Gastroesophageal sphincter (tissue), 4 donors: ENCODE data around the gene TTLL1. TPM values are rescaled to one million over a fixed set of nuclear protein-coding genes. Genes with fewer than 3 reads are reported as not detected.

Source experiments
- ATAC-seq: fragments of 150-250 bp; one replicate; pipeline ENCODE4 v1.9.1; 2016; ENCODE audit warnings: mild to moderate bottlenecking, moderate library complexity
- H3K27ac ChIP-seq, 4 donors: fragments of 200-600 bp; sonication (generic) in 3 of 4; 1 replicate in 3 of 4; 2 replicates in 1 of 4; pipeline ENCODE4 v1.5.1; 2016 to 2019
- H3K27me3 ChIP-seq: fragments of 200-600 bp; sonication (generic); one replicate; pipeline ENCODE4 v1.5.1; 2019
- H3K36me3 ChIP-seq, 2 donors: fragments of 200-600 bp; sonication (generic); one replicate each; pipeline ENCODE4 v1.5.1; 2019; ENCODE audit warnings: control low read depth in 1 of 2
- H3K4me1 ChIP-seq, 3 donors: fragments of 200-600 bp; sonication (generic); 1 replicate in 2 of 3; 2 replicates in 1 of 3; pipeline ENCODE4 v1.5.1; 2016 to 2019; ENCODE audit warnings: control low read depth in 2 of 3
- H3K4me3 ChIP-seq, 2 donors: fragments of 200-600 bp; sonication (generic); one replicate each; pipeline ENCODE4 v1.5.1; 2019; ENCODE audit warnings: mild to moderate bottlenecking in 1 of 2, moderate library complexity in 1 of 2
- H3K9me3 ChIP-seq, 3 donors: fragments of 200-600 bp; sonication (generic); one replicate each; pipeline ENCODE4 v1.5.1; 2017 to 2019; ENCODE audit warnings: control low read depth in 2 of 3
- CTCF ChIP-seq, 4 experiments: fragments of 200-600 bp in 2 of 4; fragments of 450-650 bp in 2 of 4; sonication (generic) in 1 of 4; IDR thresholded peaks; one replicate each; pipeline ENCODE4 v1.5.1; 2017 to 2019; ENCODE audit warnings: antibody characterized with exemption in 4 of 4, mild to moderate bottlenecking in 2 of 4, moderate library complexity in 2 of 4
- EP300 ChIP-seq: sonication (generic); formaldehyde crosslinking; IDR thresholded peaks from one replicate; pipeline ENCODE4 v1.6.1; 2017; ENCODE audit warnings: antibody characterized with exemption, mild to moderate bottlenecking
- POLR2A ChIP-seq, 2 donors: fragments of 450-650 bp; IDR thresholded peaks; one replicate each; pipeline ENCODE4 v1.6.1; 2017; ENCODE audit warnings: antibody characterized with exemption in 2 of 2, mild to moderate bottlenecking in 2 of 2, moderate library complexity in 1 of 2
- POLR2AphosphoS5 ChIP-seq: sonication (generic); formaldehyde crosslinking; IDR thresholded peaks from one replicate; pipeline ENCODE4 v1.6.1; 2017; ENCODE audit warnings: antibody characterized with exemption
- WGBS, 2 donors: methylation state at CpG; one replicate each; pipeline ENCODE4 v1.1.5; 2018; ENCODE audit warnings: low coverage in 1 of 2; 5-methylcytosine and 5-hydroxymethylcytosine counted together
- total RNA-seq, 4 donors: library from RNA; depleted of rRNA; stranded (reverse); fragments of >200 nt; gene quantifications; one replicate each; pipeline ENCODE4 v1.1.0, GENCODE V29; 2016

The TTLL1 gene
- total RNA-seq, 4 donors from 2014 or later, result 3.9 to 8.0 (median 5.4) TPM

GRCh38 chr22:43085658-43086606 lies 3.3 kb downstream of the TTLL1 start:
- no peaks in the 10 kb centered on the region for H3K36me3 ChIP-seq
- WGBS, 2 donors, result 71 to 76% methylated on average over 11 to 15 of the region's 19 CpGs
- H3K4me1 ChIP-seq, result peaks cover 0 to 17% (median 3%) of the 10 kb centered on the region in 3 donors
- ATAC-seq, result no peak
- TF ChIP-seq EP300, result no peak
- TF ChIP-seq POLR2AphosphoS5, result no peak
- no peak for TF ChIP-seq CTCF (IDR thresholded peaks at IDR 0.05)
- no peak for TF ChIP-seq POLR2A (IDR thresholded peaks at IDR 0.05)
- H3K27ac ChIP-seq, result no peak overlapping the region
- no peaks in the 10 kb centered on the region for H3K27me3 ChIP-seq
- H3K4me3 ChIP-seq, result no peak overlapping the region
- no peaks in the 10 kb centered on the region for H3K9me3 ChIP-seq

DNA sequence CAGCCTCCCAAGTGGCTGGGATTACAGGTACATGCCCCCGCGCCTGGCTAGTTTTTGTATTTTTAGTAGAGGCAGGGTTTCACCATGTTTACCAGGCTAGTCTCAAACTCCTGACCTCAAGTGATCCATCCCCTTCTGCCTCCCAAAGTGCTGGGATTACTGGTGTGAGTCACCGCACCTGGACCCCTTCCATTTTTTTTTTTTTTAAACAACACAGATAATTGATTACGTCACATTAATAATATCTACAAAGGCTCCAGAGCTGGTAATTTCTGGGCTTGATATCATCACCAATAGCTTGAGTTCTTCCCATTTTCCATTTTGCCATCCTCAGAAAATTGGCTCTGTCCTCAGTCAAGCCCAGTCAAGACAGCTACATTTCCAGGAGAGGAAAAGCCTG lies 7.2 kb downstream of the TTLL1 start:
- no peak for ATAC-seq
- H3K27me3 ChIP-seq, result no peaks in the 10 kb centered on the region
- WGBS, 2 donors, result 84% methylated on average over 4 of the region's 4 CpGs; no CpG with 5 or more reads in 1 of the 2 donors
- no peak overlapping the region for H3K4me3 ChIP-seq
- no peaks in the 10 kb centered on the region for H3K9me3 ChIP-seq
- H3K4me1 ChIP-seq, result no peaks in the 10 kb centered on the region
- TF ChIP-seq POLR2A (IDR thresholded peaks at IDR 0.05) (no peak), EP300 (no peak)
- H3K36me3 ChIP-seq, result peaks cover 0 to 7% of the 10 kb centered on the region in 2 donors
- H3K27ac ChIP-seq, result no peak overlapping the region

DNA sequence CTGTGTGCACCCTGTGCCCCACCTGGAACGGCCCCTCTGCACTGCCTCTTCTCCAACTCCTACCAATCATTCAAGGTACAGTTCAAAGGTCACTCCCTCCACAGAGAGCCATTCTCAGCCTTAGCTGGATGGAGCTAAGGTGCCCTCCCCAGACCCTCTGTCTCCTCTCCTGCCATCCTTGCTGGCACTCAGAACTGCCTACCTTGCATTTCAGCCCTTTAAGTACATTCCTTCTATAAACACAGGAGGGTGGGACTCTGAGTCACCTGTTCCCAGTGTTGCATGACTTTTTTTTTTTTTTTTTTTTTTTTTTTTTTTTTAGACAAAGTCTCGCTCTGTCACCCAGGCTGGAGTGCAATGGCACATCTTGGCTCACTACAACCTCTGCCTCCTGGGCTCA lies 8.6 kb downstream of the TTLL1 start:
- WGBS, 2 donors, result 100% methylated on average over 1 of the region's 2 CpGs; no CpG with 5 or more reads in 1 of the 2 donors
- Histone ChIP-seq H3K36me3 (peaks cover 0 to 12% of the 10 kb centered on the region in 2 donors), H3K27ac (no peak overlapping the region), H3K27me3 (no peaks in the 10 kb centered on the region), H3K9me3 (no peaks in the 10 kb centered on the region), H3K4me1 (no peaks in the 10 kb centered on the region), H3K4me3 (no peak overlapping the region)
- no peak for ATAC-seq
- TF ChIP-seq CTCF (IDR thresholded peaks at IDR 0.05) (no peak), POLR2AphosphoS5 (no peak), POLR2A (IDR thresholded peaks at IDR 0.05) (no peak), EP300 (no peak)

DNA sequence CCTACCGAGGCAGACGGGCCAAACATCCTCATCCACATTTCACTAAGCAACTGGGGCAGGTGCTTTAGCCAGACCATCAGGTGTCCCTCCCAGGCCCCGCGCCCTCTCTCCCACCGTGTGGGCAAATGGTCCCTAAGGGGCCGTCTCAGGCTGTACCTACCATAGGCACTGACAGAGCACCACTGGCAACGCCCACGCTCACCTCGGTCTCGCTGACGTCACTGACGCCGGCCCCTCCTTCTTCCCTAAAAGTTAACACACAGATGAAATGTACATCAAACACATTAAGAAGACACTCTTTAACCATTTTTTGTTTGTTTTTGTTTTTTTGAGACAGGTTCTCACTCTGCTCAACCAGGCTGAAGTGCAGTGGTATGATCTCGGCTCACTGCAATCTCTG lies 9.4 kb downstream of the TTLL1 start:
- Histone ChIP-seq H3K36me3 (peaks cover 0 to 20% of the 10 kb centered on the region in 2 donors), H3K9me3 (no peaks in the 10 kb centered on the region), H3K4me1 (no peaks in the 10 kb centered on the region), H3K27me3 (no peaks in the 10 kb centered on the region), H3K27ac (no peak overlapping the region), H3K4me3 (no peak overlapping the region)
- 90 to 96% methylated on average over 10 to 12 of the region's 14 CpGs for WGBS, 2 donors
- no peak for TF ChIP-seq EP300
- no peak for TF ChIP-seq POLR2AphosphoS5
- TF ChIP-seq POLR2A (IDR thresholded peaks at IDR 0.05), result no peak
- TF ChIP-seq CTCF (IDR thresholded peaks at IDR 0.05), result no peak
- ATAC-seq, result no peak

DNA sequence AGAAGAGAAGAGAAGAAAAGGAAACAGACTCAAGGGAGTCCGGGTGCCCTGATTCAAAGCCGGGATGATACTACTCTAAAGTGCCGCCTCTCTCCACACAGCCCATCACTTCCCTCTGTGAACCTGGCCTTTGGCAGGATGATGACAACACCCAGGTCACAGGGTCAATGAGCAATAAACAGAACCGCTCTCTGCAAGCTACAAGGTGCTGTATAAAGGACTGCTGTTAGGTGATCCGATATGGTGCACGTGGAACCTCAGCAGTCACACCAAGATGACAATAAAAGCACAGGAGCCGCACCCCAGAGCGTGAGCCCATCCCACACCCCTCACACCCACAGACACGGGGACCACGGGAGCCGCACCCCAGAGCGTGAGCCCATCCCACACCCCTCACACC lies 10.7 kb downstream of the TTLL1 start:
- H3K4me1 ChIP-seq, result no peaks in the 10 kb centered on the region
- peaks cover 0 to 25% of the 10 kb centered on the region in 2 donors for H3K36me3 ChIP-seq
- H3K9me3 ChIP-seq, result no peaks in the 10 kb centered on the region
- H3K27me3 ChIP-seq, result no peaks in the 10 kb centered on the region
- H3K4me3 ChIP-seq, result no peak overlapping the region
- no peak overlapping the region for H3K27ac ChIP-seq
- TF ChIP-seq CTCF (IDR thresholded peaks at IDR 0.05), result no peak
- TF ChIP-seq POLR2A (IDR thresholded peaks at IDR 0.05), result no peak
- TF ChIP-seq EP300, result no peak
- TF ChIP-seq POLR2AphosphoS5, result no peak
- ATAC-seq, result no peak
- WGBS, 2 donors, result 83 to 100% methylated on average over 1 of the region's 12 CpGs
